K562 (cell line): ENCODE data around the gene TULP3. TPM values are rescaled to one million over a fixed set of nuclear protein-coding genes. Genes with fewer than 3 reads are reported as not detected.

Experiments
- ATAC-seq: fragments of 200-7000 bp; cut with Tn5 transposase; 3 replicates; pipeline ENCODE4 v1.9.1; 2020; ENCODE audit warnings: moderate library complexity
- BruUV-seq: library from RNA; stranded (reverse); fragments of 400-500 nt; replicated peaks from 2 replicates; lab custom pipeline; 2021; lab: Mats Ljungman, UMichigan
- CTCF ChIA-PET: fragments of 300-600 bp; formaldehyde crosslinking; extraction: SDS; loops from one replicate; lab custom pipeline; 2021; ENCODE audit warnings: low intra/inter-chr PET ratio; lab: Yijun Ruan, JAX
- POLR2A ChIA-PET: fragments of 300-600, 350-650 bp; sonication (Branson Sonifier 250); formaldehyde crosslinking; extraction: SDS; loops from one replicate; lab custom pipeline; 2021; ENCODE audit warnings: antibody characterized with exemption, inconsistent platforms; lab: Yijun Ruan, JAX
- DNase-seq, 4 experiments: peaks; one replicate each; pipeline versions ENCODE4 v3.0.0 to v3.0.0-alpha.2; 2011 to 2018; ENCODE audit warnings: low spot score in 3 of 4, mixed read lengths in 3 of 4; ENCODE audit errors: extremely low read depth in 1 of 4
- FAIRE-seq: peaks from 2 replicates; lab custom pipeline; 2011; peaks lifted over from hg19 to GRCh38; lab: Jason Lieb, UNC
- H2AFZ ChIP-seq: 2 replicates; pipeline ENCODE4 v1.6.0; 2011; ENCODE audit warnings: low read depth, low read length, control low read depth, inconsistent platforms
- H3K27ac ChIP-seq: fragments of 200-600 bp; 3 replicates; pipeline ENCODE4 v1.8.0; 2011; ENCODE audit warnings: low read depth, mild to moderate bottlenecking, control low read depth, inconsistent platforms, low read length, moderate library complexity, mixed read lengths; ENCODE audit errors: extremely low read depth
- H3K27me3 ChIP-seq, 2 experiments: fragments of 300-600 bp in 1 of 2; 2 replicates in 1 of 2; 3 replicates in 1 of 2; pipeline versions ENCODE4 v1.6.0 to v1.8.0; 2011; ENCODE audit warnings: inconsistent platforms in 2 of 2, low read length in 2 of 2, mild to moderate bottlenecking in 1 of 2, mixed read lengths in 1 of 2, moderate library complexity in 1 of 2; ENCODE audit not compliant: control insufficient read depth in 2 of 2, insufficient read depth in 2 of 2
- H3K36me3 ChIP-seq: fragments of 300-600 bp; 3 replicates; pipeline ENCODE4 v1.8.0; 2011; ENCODE audit warnings: mild to moderate bottlenecking, low read length, inconsistent platforms; ENCODE audit not compliant: control insufficient read depth, insufficient read depth
- H3K4me1 ChIP-seq, 2 experiments: fragments of 200-600 bp in 1 of 2; replicated peaks in 1 of 2; 2 replicates in 1 of 2; 3 replicates in 1 of 2; pipeline versions ENCODE4 v1.5.1 to v1.8.0; 2011; ENCODE audit warnings: inconsistent platforms in 2 of 2, low read length in 2 of 2, mild to moderate bottlenecking in 1 of 2, mixed read lengths in 1 of 2, moderate library complexity in 1 of 2; ENCODE audit not compliant: control insufficient read depth in 2 of 2, insufficient read depth in 2 of 2
- H3K4me2 ChIP-seq: 2 replicates; pipeline ENCODE4 v1.6.1; 2011; ENCODE audit warnings: low read length, control low read depth, inconsistent platforms, mixed read lengths; ENCODE audit not compliant: insufficient read depth
- H3K4me3 ChIP-seq: fragments of 200-600 bp; sonication (generic), shearing (Covaris generic); 2 replicates; pipeline ENCODE4 v1.5.1; 2016; ENCODE audit warnings: control low read depth, inconsistent platforms
- H3K79me2 ChIP-seq: fragments of 200-600 bp; 3 replicates; pipeline ENCODE4 v1.8.0; 2011; ENCODE audit warnings: low read length, inconsistent platforms; ENCODE audit not compliant: control insufficient read depth, insufficient read depth
- H3K9ac ChIP-seq, 2 experiments: 2 replicates each; pipeline versions ENCODE4 v1.6.0 to v1.6.1; 2011; ENCODE audit warnings: low read depth in 2 of 2, low read length in 2 of 2, control low read depth in 1 of 2, inconsistent platforms in 1 of 2, mild to moderate bottlenecking in 1 of 2, mixed read lengths in 1 of 2; ENCODE audit not compliant: insufficient read depth in 1 of 2
- H3K9me1 ChIP-seq: one replicate; pipeline ENCODE4 v1.6.0; 2011; ENCODE audit warnings: inconsistent platforms, mild to moderate bottlenecking, low read length, moderate library complexity; ENCODE audit not compliant: control insufficient read depth, insufficient read depth
- H3K9me3 ChIP-seq: replicated peaks from 2 replicates; pipeline ENCODE4 v1.5.1; 2011; ENCODE audit warnings: low read depth, low read length, inconsistent platforms; ENCODE audit not compliant: control insufficient read depth, insufficient read depth
- H4K20me1 ChIP-seq: replicated peaks from 2 replicates; pipeline ENCODE4 v1.6.1; 2011; ENCODE audit warnings: low read length, inconsistent platforms, mixed read lengths; ENCODE audit not compliant: control insufficient read depth, insufficient read depth
- GTF2A2 ChIP-seq: IDR thresholded peaks from 2 replicates; pipeline ENCODE4 v1.6.1; 2016; ENCODE audit warnings: mild to moderate bottlenecking, missing genetic modification characterization, missing compliant biosample characterization
- HCFC1 ChIP-seq: IDR thresholded peaks from 2 replicates; pipeline ENCODE4 v1.6.1; 2012; ENCODE audit warnings: low read depth, low read length, improper control_type of control experiment
- HIVEP1 ChIP-seq: fragments of 250-450 bp; sonication (Bioruptor Pico); IDR thresholded peaks from 2 replicates; pipeline ENCODE4 v1.4.0; 2020; ENCODE audit warnings: mild to moderate bottlenecking
- MAFG ChIP-seq: fragments of 450-650 bp; conservative IDR thresholded peaks from 2 replicates; pipeline ENCODE4 v1.6.1; 2016; ENCODE audit warnings: missing genetic modification characterization, missing compliant biosample characterization
- MEF2A ChIP-seq: IDR thresholded peaks from 2 replicates; pipeline ENCODE4 v1.6.1; 2011; ENCODE audit warnings: low read depth, mild to moderate bottlenecking, low read length, moderate library complexity; ENCODE audit not compliant: control insufficient read depth
- MTA3 ChIP-seq: fragments of 450-650 bp; formaldehyde crosslinking; IDR thresholded peaks from 2 replicates; pipeline ENCODE4 v1.6.1; 2017; ENCODE audit warnings: mild to moderate bottlenecking, borderline replicate concordance
- RFX1 ChIP-seq: fragments of 450-650 bp; IDR thresholded peaks from 2 replicates; pipeline ENCODE4 v1.6.1; 2016; ENCODE audit warnings: mild to moderate bottlenecking, moderate library complexity
- ZBED1 ChIP-seq: IDR thresholded peaks from 2 replicates; pipeline ENCODE4 v1.6.1; 2014
- ZNF23 ChIP-seq: fragments of 250-450 bp; sonication (Bioruptor Pico); IDR thresholded peaks from 2 replicates; pipeline ENCODE4 v1.4.0; 2020; ENCODE audit warnings: mild to moderate bottlenecking
- WGBS: fragments of 100-300 bp; shearing (Covaris generic); methylation state at CpG from one replicate; pipeline ENCODE4 v1.1.6; 2016; ENCODE audit warnings: low coverage, mixed read lengths; ENCODE audit not compliant: insufficient coverage; ENCODE audit errors: missing lambda C conversion rate; 5-methylcytosine and 5-hydroxymethylcytosine counted together
- in situ Hi-C: fragments of 300-500 bp; cut with MboI; formaldehyde crosslinking; loops from 4 replicates; pipeline ENCODE4 v1.15.0; 2018; ENCODE audit warnings: inconsistent platforms, mixed read lengths
- intact Hi-C: fragments of 100-400 bp; cut with micrococcal nuclease; formaldehyde crosslinking; loops from 2 replicates; pipeline ENCODE4 v1.14.2; 2022
- polyA plus RNA-seq, 8 experiments: library from polyadenylated mRNA; depleted of rRNA in 4 of 8; stranded (reverse) in 5 of 8; unstranded in 3 of 8; fragments of >200 nt; fragmentation: Nextera tagmentation in 2 of 8; fragmentation: Illumina TruSeq in 1 of 8; extraction: Ambion mirVana in 2 of 8; extraction: Trizol in 1 of 8; gene quantifications; 2 replicates each; pipeline versions ENCODE4 v1.2.1 to v1.2.3, GENCODE V29; 2011 to 2014; ENCODE audit warnings: inconsistent platforms in 1 of 8, missing spikeins in 1 of 8
- total RNA-seq, 7 experiments: library from RNA; depleted of rRNA in 6 of 7; stranded (reverse); fragments of >200 nt in 6 of 7; fragmentation: Illumina TruSeq in 2 of 7; extraction: Trizol in 2 of 7; gene quantifications; 2 replicates each; pipeline versions ENCODE4 v1.2.1 to v1.2.3, GENCODE V29; 2011 to 2021; ENCODE audit warnings: low replicate concordance in 1 of 7
- TF ChIP-seq, protein P1 (sequence below): fragments of 450-650 bp; IDR thresholded peaks from 2 replicates; pipeline ENCODE4 v1.6.1; 2016; ENCODE audit warnings: mild to moderate bottlenecking, moderate library complexity
- TF ChIP-seq, protein P2 (sequence below): sonication (generic); formaldehyde crosslinking; IDR thresholded peaks from 2 replicates; pipeline ENCODE4 v1.8.0; 2022; ENCODE audit warnings: missing genetic modification reagents, mild to moderate bottlenecking, borderline replicate concordance

Gene TULP3
- total and polyA plus RNA-seq, 9 of the 15 experiments (the other 6 are each of a cell fraction or from before 2014, with no cell fraction given): 3.6 to 13.3 (median 7.3) TPM

DNA sequence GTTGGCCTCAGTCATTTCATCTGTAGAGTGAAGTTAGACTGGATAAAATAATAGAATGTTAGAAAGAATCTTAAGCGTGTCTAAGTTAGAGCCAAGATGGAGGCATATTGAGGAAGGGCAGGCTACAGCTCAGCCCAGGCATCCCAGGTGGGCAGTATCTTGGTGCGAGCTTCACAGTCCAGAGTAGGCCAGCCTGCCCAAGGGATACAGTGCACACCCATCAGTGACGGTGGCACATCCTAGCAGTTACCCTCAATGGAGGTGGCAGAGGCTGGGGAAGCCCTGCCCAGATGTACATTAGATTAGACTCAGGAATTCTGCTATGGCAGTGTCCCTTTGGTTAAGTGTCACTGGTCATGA is 21.5 kb downstream of the TULP3 start:
- FAIRE-seq (no peak), DNase-seq (no peak), ATAC-seq (no peak)
- no peak overlapping the region for H3K4me3 ChIP-seq
- WGBS: 78% methylated on average over 3 of the region's 3 CpGs
- no peak overlapping the region for H2AFZ ChIP-seq
- no TSS peak for BruUV-seq
- CTCF ChIA-PET: no interaction called here
- H3K4me2 ChIP-seq: no peak overlapping the region
- no peak overlapping the region for H3K27ac ChIP-seq
- no peaks in the 10 kb centered on the region for H4K20me1 ChIP-seq
- no peaks in the 10 kb centered on the region for H3K27me3 ChIP-seq
- H3K4me1 ChIP-seq: no peaks in the 10 kb centered on the region
- intact Hi-C loops: no loop called here
- POLR2A ChIA-PET: interaction anchor here (1.1 kb wide), 1 partner anchor 17 kb away, joined by 7 read pairs; no protein-coding TSS in a partner anchor
- no peaks in the 10 kb centered on the region for H3K9me1 ChIP-seq
- H3K36me3 ChIP-seq: no peaks in the 10 kb centered on the region
- H3K9ac ChIP-seq: no peak overlapping the region
- in situ Hi-C loops: no loop called here
- H3K9me3 ChIP-seq: no peaks in the 10 kb centered on the region
- H3K79me2 ChIP-seq: no peaks in the 10 kb centered on the region
- TF ChIP-seq, protein P1, sequence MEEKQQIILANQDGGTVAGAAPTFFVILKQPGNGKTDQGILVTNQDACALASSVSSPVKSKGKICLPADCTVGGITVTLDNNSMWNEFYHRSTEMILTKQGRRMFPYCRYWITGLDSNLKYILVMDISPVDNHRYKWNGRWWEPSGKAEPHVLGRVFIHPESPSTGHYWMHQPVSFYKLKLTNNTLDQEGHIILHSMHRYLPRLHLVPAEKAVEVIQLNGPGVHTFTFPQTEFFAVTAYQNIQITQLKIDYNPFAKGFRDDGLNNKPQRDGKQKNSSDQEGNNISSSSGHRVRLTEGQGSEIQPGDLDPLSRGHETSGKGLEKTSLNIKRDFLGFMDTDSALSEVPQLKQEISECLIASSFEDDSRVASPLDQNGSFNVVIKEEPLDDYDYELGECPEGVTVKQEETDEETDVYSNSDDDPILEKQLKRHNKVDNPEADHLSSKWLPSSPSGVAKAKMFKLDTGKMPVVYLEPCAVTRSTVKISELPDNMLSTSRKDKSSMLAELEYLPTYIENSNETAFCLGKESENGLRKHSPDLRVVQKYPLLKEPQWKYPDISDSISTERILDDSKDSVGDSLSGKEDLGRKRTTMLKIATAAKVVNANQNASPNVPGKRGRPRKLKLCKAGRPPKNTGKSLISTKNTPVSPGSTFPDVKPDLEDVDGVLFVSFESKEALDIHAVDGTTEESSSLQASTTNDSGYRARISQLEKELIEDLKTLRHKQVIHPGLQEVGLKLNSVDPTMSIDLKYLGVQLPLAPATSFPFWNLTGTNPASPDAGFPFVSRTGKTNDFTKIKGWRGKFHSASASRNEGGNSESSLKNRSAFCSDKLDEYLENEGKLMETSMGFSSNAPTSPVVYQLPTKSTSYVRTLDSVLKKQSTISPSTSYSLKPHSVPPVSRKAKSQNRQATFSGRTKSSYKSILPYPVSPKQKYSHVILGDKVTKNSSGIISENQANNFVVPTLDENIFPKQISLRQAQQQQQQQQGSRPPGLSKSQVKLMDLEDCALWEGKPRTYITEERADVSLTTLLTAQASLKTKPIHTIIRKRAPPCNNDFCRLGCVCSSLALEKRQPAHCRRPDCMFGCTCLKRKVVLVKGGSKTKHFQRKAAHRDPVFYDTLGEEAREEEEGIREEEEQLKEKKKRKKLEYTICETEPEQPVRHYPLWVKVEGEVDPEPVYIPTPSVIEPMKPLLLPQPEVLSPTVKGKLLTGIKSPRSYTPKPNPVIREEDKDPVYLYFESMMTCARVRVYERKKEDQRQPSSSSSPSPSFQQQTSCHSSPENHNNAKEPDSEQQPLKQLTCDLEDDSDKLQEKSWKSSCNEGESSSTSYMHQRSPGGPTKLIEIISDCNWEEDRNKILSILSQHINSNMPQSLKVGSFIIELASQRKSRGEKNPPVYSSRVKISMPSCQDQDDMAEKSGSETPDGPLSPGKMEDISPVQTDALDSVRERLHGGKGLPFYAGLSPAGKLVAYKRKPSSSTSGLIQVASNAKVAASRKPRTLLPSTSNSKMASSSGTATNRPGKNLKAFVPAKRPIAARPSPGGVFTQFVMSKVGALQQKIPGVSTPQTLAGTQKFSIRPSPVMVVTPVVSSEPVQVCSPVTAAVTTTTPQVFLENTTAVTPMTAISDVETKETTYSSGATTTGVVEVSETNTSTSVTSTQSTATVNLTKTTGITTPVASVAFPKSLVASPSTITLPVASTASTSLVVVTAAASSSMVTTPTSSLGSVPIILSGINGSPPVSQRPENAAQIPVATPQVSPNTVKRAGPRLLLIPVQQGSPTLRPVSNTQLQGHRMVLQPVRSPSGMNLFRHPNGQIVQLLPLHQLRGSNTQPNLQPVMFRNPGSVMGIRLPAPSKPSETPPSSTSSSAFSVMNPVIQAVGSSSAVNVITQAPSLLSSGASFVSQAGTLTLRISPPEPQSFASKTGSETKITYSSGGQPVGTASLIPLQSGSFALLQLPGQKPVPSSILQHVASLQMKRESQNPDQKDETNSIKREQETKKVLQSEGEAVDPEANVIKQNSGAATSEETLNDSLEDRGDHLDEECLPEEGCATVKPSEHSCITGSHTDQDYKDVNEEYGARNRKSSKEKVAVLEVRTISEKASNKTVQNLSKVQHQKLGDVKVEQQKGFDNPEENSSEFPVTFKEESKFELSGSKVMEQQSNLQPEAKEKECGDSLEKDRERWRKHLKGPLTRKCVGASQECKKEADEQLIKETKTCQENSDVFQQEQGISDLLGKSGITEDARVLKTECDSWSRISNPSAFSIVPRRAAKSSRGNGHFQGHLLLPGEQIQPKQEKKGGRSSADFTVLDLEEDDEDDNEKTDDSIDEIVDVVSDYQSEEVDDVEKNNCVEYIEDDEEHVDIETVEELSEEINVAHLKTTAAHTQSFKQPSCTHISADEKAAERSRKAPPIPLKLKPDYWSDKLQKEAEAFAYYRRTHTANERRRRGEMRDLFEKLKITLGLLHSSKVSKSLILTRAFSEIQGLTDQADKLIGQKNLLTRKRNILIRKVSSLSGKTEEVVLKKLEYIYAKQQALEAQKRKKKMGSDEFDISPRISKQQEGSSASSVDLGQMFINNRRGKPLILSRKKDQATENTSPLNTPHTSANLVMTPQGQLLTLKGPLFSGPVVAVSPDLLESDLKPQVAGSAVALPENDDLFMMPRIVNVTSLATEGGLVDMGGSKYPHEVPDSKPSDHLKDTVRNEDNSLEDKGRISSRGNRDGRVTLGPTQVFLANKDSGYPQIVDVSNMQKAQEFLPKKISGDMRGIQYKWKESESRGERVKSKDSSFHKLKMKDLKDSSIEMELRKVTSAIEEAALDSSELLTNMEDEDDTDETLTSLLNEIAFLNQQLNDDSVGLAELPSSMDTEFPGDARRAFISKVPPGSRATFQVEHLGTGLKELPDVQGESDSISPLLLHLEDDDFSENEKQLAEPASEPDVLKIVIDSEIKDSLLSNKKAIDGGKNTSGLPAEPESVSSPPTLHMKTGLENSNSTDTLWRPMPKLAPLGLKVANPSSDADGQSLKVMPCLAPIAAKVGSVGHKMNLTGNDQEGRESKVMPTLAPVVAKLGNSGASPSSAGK: no peak
- no peak for TF ChIP-seq HIVEP1 (CRISPR knock-in tag)
- TF ChIP-seq HCFC1: no peak
- no peak for TF ChIP-seq ZBED1
- TF ChIP-seq, protein P2, sequence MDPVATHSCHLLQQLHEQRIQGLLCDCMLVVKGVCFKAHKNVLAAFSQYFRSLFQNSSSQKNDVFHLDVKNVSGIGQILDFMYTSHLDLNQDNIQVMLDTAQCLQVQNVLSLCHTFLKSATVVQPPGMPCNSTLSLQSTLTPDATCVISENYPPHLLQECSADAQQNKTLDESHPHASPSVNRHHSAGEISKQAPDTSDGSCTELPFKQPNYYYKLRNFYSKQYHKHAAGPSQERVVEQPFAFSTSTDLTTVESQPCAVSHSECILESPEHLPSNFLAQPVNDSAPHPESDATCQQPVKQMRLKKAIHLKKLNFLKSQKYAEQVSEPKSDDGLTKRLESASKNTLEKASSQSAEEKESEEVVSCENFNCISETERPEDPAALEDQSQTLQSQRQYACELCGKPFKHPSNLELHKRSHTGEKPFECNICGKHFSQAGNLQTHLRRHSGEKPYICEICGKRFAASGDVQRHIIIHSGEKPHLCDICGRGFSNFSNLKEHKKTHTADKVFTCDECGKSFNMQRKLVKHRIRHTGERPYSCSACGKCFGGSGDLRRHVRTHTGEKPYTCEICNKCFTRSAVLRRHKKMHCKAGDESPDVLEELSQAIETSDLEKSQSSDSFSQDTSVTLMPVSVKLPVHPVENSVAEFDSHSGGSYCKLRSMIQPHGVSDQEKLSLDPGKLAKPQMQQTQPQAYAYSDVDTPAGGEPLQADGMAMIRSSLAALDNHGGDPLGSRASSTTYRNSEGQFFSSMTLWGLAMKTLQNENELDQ (CRISPR knock-in tag): no peak
- TF ChIP-seq ZNF23 (CRISPR knock-in tag): no peak
- no peak for TF ChIP-seq MEF2A
- no peak for TF ChIP-seq MTA3
- no peak for TF ChIP-seq RFX1
- TF ChIP-seq MAFG: no peak
- no peak for TF ChIP-seq GTF2A2 (tag)
